Stimulated activated CD8-positive, alpha-beta memory T cell treated with anti-CD3 and anti-CD28 coated beads, Interleukin-15, amount 100 ng/mL, for 24 hours (primary cell): Measurements from ENCODE around the gene DYRK1A.
"Not testable (repeated sequence)": the region's sequence is repeated elsewhere in the genome, so short reads cannot be mapped to it uniquely, and the experiment has no call there.

Experiments used
- DNase-seq: peaks from one replicate; pipeline ENCODE4 v3.0.0-alpha.2; 2020; ENCODE audit warnings: low read depth

Gene DYRK1A

DNA sequence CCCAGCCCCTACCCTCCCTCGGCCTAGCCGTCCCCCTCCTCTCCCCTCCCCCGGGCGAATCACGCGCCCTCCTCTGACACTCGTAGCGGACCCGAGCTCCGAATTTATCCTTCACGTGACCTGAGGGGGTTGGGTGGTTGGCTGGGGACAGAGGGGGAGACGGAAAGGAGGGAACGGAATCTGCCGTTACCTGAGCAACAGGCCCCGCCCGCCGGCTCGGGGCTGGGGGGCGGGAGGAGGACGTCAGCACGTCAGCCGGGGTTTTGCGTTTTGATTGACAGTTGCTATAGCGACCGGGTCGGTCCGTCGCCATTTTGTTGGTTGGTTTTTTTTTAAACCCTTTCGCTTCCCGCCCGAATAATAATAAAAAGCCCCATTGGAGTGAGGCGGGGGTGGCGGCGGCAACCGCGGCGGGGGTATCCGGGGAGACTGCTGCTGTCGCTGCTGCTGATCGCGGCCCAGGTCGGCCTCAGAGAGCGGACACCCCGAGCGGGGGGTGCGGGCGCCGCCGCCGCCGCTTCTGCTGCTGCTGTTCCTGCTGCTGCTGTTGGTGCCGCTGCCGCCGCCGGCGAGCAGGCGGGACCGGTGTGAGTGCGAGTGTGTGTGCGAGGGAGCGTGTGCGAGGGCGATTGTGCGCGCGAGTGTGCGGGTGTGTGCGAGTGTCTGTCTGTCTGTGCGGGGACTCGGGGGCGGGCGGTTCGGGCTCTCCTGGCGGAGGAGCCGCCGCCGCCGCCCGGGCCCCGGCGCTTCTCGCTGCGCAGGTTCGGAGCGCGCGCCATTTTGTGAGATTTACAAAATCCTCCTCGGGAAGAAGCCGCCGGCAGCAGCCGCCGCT lies at the start of gene DYRK1A:
DYRK1A (plus strand) TSS at position 292 of the 835 bp plus-strand sequence. CDS start 53,602 bp downstream, outside the sequence.
- peak; percentile 93 for DNase-seq

DNA sequence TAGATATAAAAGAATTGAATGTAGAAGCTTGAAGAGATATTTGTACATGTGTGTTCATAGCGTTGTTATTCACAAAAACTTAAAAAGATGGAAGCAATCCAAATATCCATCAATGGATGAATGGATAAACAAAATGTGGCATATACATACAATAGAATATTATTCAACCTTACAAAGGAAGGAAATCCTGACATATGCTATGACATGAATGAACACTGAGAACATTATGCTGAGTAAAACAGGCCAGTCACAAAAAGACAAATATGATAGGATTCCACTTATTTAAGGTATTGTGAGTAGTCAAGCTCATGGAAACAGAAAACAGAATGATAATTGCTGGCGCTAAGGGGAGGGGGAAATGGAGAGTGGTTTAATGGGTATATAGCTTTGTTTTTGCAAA lies 47.0 kb upstream of the DYRK1A start:
- DNase-seq: no peak

- DNase-seq: no peak
Observed at GRCh38 chr21:37322084-37322483, 44.5 kb upstream of the DYRK1A start.

GRCh38 chr21:37324558-37324957 lies 42.0 kb upstream of the DYRK1A start:
- no peak for DNase-seq

GRCh38 chr21:37328147-37328546 lies 38.4 kb upstream of the DYRK1A start:
- not testable (repeated sequence) for DNase-seq

DNA sequence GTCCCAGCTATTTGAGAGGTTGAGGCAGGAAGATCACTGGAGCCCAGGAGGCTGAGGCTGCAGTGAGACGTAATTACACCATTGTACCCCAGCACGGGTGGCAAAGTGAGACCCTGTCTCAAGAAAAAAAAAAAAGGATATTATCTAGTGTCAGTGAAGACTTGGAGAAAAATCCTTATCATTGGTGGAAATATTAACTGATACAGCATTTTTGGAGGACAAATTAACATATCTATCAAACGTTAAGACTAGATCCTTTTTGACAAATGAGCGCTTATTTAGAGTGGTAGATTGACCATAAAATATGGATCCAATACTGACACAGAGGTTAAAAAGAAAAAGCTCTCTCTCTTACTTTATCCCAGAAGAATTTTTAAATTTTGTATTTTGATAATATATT lies 35.2 kb upstream of the DYRK1A start:
- DNase-seq: no peak

DNA sequence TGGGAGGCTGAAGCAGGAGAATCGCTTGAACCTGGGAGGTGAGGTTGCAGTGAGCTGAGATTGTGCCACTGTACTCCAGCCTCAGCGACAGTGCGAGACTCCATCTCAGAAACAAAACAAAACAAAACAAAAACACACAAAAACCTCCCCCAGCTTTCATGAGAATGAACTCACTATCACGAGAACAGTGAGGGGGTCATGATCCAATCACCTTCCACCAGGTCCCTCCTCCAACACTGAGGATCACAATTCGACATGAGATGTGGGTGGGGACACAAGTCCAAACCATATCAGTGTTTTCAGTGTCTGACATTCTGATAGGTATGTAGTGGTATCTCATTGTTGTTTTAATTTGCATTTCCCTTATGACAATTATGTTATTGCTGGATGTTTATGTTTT lies 31.5 kb upstream of the DYRK1A start:
- DNase-seq: no peak

- DNase-seq: no peak
Observed at GRCh38 chr21:37337179-37337578, 29.4 kb upstream of the DYRK1A start.

- no peak for DNase-seq
Observed at GRCh38 chr21:37337831-37338230, 28.7 kb upstream of the DYRK1A start.

DNA sequence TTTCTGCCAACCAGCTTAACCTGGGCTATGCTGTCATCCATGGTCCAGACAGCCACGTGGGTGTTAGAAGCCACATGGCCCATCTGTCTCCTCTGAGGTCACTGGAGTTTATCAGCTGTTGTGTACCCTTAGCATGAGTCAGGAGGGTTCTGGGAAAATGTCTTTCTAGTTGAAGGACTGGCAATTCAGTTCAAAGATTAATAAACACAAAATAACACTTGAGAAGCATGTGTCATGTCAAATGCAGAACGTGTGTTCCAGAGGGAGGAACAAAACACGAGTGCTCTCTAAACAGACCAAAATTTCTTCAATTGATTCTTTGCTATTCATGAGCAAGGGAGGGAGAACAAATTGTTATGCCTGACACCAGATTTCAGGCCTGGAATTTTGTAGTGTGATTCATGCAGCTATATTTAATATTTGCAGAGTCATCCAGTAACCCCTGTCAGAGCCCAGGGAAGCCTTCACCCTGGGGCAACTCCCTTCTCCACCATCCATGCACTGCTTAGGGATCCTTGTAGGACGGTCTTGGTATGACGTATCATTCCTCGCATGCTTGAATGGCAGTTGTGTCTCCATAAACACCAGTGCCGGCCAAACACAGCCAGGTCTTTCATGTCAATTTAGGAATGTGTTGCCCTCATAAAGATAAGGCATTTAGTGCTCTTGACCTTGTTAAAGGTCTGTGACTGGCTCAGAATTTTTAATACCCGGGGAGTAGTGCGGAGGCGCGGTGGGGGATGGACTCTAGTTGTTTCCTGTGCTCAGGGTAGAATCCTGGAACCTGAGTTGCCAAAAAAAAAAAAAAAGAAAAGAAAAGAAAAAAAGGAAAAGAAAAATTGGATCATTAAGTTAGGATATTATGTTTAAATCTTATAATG lies 27.7 kb upstream of the DYRK1A start:
- DNase-seq: no peak

DNA sequence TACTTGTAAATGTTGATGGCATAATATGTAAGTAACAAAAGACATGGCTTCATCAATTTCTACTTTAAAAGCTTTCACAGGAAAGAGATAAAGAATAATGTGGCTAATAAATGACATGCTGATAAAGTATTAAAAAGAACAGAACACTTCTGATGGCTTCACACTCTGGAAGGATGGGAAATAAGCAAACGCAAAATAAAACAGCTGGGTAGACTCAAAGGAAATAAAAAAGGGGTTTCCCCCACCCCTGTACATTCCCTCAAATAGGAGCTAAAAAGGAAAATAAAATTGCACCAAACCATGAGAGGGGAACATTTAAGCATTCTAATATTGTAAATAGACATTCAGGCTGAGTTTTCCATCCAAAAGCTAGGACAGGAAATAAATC lies 27.0 kb upstream of the DYRK1A start:
- no peak for DNase-seq

GRCh38 chr21:37341254-37341960 lies 25.2 kb upstream of the DYRK1A start:
- no peak for DNase-seq

DNA sequence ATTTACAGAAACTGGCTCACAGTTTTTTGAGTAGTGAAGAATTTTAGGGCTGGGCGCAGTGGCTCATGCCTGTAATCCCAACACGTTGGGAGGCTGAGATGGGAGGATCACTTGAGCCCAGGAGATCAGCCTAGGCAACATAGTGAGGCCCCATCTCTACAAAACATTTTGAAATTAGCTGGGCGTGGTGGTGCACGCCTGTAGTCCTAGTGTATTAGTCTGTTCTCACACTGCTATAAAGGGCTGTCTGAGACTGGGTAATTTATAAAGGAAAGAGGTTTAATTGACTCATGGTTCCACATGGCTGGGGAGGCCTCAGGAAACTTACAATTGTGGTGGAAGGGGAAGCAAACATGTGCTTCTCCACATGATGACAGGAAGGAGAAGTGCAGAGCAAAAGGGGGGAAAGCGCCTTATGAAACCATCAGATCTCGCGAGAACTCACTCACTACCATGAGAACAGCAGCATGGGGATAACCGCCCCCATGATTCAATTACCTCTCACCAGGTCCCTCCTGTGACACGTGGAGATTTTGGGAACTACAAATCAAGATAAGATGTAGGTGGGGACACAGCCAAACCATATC lies 24.4 kb upstream of the DYRK1A start:
- no peak for DNase-seq

GRCh38 chr21:37346841-37347430 lies 19.6 kb upstream of the DYRK1A start:
- no peak for DNase-seq

DNA sequence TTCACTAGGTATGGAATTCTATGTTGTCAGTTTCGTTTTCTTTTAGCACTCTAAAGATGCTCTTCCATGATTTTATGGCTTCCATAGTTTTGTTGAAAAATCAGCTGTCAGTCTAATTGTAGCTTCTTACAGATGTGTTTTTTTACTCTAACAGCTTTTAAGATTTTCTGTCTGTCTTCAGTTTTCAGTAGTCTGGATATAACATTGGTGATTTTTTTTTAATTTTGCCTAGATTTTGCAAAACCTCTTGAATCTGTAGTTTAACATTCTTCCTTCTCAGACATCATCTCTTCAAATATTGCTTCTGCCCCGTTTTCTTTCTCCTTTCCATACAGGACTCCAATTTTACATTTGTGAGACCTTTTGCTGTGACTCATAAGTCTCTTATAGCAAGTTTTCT lies 17.9 kb upstream of the DYRK1A start:
- no peak for DNase-seq

- no peak for DNase-seq
Observed at GRCh38 chr21:37350472-37350871, 16.1 kb upstream of the DYRK1A start.

GRCh38 chr21:37356706-37357105 lies 9.9 kb upstream of the DYRK1A start:
- DNase-seq: no peak

- DNase-seq: no peak
Observed at GRCh38 chr21:37357691-37358090, 8.9 kb upstream of the DYRK1A start.

- no peak for DNase-seq
Observed at GRCh38 chr21:37358397-37358796, 8.2 kb upstream of the DYRK1A start.

GRCh38 chr21:37363936-37364335 lies 2.6 kb upstream of the DYRK1A start:
- DNase-seq: no peak

- no peak for DNase-seq
Observed at GRCh38 chr21:37364722-37365121, 1.9 kb upstream of the DYRK1A start.
